ENCODE measurements around the gene STAT4.

The STAT4 gene

DNA sequence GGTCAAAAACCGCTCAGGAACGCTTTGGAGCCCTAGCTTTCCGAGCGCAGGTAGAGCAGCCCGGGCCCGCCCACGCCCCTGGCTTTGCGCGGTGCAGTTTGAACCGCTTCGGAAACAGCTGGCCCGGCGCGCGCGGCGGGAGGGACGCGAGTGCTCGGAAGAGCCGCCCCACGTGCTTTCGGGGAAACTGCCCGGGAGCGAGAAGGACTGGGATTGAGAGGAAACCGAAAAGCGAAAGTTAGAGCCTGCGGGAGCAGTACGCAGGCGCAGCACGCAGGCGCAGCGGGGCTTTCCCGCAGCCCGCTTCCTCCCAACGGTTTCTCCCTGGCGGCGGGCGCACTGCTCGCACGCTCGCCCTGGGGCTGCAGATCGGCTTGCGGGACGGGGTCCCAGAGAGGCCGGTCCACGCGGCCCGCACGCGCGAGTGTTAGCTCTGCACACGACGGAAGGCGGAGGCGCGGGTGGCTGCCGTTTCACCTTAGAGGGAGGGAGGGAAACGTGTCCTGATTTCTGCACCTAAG is 130.5 kb downstream of the STAT4 start (continued):
- TF ChIP-seq, protein P1, sequence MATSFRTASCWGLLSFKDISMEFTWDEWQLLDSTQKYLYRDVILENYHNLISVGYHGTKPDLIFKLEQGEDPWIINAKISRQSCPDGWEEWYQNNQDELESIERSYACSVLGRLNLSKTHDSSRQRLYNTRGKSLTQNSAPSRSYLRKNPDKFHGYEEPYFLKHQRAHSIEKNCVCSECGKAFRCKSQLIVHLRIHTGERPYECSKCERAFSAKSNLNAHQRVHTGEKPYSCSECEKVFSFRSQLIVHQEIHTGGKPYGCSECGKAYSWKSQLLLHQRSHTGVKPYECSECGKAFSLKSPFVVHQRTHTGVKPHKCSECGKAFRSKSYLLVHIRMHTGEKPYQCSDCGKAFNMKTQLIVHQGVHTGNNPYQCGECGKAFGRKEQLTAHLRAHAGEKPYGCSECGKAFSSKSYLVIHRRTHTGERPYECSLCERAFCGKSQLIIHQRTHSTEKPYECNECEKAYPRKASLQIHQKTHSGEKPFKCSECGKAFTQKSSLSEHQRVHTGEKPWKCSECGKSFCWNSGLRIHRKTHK (tag by site-specific recombination; IDR thresholded peaks at IDR 0.05), result no peak
- peak; percentile 27; the same call in 1 of the 2 replicates for TF ChIP-seq ZBTB21 (tag by site-specific recombination; IDR thresholded peaks at IDR 0.05)
- peak; percentile 93 for TF ChIP-seq ZBTB17 (tag by site-specific recombination; IDR thresholded peaks at IDR 0.05)
- no peak for TF ChIP-seq ZNF311 (tag by site-specific recombination; IDR thresholded peaks at IDR 0.05; ENCODE audit: borderline replicate concordance)
- no peak for TF ChIP-seq ZNF423 (tag by site-specific recombination; IDR thresholded peaks at IDR 0.05)
- no peak for TF ChIP-seq ZNF37A (tag by site-specific recombination; IDR thresholded peaks at IDR 0.05)
- peak; percentile 81 for TF ChIP-seq ZBTB8A (tag by site-specific recombination; IDR thresholded peaks at IDR 0.05)
- TF ChIP-seq YY1 (tag by site-specific recombination; IDR thresholded peaks at IDR 0.05), result 0 out of 2 replicates have a peak, but pooled peaks have one; percentile 42
- no peak for TF ChIP-seq ZNF19 (tag by site-specific recombination; IDR thresholded peaks at IDR 0.05; ENCODE audit: low read depth)
- no peak for TF ChIP-seq ZNF571 (tag by site-specific recombination; IDR thresholded peaks at IDR 0.05)
- no peak for TF ChIP-seq ZNF175 (tag by site-specific recombination; IDR thresholded peaks at IDR 0.05)
- no peak for TF ChIP-seq ZNF48 (tag by site-specific recombination; IDR thresholded peaks at IDR 0.05)
- peak; percentile 71 for TF ChIP-seq SP3 (tag by site-specific recombination; IDR thresholded peaks at IDR 0.05)
- TF ChIP-seq ZNF16 (tag by site-specific recombination; IDR thresholded peaks at IDR 0.05; ENCODE audit: low read depth), result no peak
- TF ChIP-seq ZNF214 (tag by site-specific recombination; IDR thresholded peaks at IDR 0.05; ENCODE audit: borderline replicate concordance), result no peak
- TF ChIP-seq ZNF302 (tag by site-specific recombination; IDR thresholded peaks at IDR 0.05; ENCODE audit: low read depth), result no peak
- no peak for TF ChIP-seq ZNF776 (tag by site-specific recombination; IDR thresholded peaks at IDR 0.05; ENCODE audit: borderline replicate concordance)
- TF ChIP-seq, protein P2, sequence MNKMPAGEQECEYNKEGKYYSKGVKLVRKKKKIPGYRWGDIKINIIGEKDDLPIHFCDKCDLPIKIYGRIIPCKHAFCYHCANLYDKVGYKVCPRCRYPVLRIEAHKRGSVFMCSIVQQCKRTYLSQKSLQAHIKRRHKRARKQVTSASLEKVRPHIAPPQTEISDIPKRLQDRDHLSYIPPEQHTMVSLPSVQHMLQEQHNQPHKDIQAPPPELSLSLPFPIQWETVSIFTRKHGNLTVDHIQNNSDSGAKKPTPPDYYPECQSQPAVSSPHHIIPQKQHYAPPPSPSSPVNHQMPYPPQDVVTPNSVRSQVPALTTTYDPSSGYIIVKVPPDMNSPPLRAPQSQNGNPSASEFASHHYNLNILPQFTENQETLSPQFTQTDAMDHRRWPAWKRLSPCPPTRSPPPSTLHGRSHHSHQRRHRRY (tag by site-specific recombination; IDR thresholded peaks at IDR 0.05), result no peak
- TF ChIP-seq, protein P3, sequence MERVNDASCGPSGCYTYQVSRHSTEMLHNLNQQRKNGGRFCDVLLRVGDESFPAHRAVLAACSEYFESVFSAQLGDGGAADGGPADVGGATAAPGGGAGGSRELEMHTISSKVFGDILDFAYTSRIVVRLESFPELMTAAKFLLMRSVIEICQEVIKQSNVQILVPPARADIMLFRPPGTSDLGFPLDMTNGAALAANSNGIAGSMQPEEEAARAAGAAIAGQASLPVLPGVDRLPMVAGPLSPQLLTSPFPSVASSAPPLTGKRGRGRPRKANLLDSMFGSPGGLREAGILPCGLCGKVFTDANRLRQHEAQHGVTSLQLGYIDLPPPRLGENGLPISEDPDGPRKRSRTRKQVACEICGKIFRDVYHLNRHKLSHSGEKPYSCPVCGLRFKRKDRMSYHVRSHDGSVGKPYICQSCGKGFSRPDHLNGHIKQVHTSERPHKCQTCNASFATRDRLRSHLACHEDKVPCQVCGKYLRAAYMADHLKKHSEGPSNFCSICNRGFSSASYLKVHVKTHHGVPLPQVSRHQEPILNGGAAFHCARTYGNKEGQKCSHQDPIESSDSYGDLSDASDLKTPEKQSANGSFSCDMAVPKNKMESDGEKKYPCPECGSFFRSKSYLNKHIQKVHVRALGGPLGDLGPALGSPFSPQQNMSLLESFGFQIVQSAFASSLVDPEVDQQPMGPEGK (tag by site-specific recombination; IDR thresholded peaks at IDR 0.05), result peak; percentile 90
- TF ChIP-seq, protein P4, sequence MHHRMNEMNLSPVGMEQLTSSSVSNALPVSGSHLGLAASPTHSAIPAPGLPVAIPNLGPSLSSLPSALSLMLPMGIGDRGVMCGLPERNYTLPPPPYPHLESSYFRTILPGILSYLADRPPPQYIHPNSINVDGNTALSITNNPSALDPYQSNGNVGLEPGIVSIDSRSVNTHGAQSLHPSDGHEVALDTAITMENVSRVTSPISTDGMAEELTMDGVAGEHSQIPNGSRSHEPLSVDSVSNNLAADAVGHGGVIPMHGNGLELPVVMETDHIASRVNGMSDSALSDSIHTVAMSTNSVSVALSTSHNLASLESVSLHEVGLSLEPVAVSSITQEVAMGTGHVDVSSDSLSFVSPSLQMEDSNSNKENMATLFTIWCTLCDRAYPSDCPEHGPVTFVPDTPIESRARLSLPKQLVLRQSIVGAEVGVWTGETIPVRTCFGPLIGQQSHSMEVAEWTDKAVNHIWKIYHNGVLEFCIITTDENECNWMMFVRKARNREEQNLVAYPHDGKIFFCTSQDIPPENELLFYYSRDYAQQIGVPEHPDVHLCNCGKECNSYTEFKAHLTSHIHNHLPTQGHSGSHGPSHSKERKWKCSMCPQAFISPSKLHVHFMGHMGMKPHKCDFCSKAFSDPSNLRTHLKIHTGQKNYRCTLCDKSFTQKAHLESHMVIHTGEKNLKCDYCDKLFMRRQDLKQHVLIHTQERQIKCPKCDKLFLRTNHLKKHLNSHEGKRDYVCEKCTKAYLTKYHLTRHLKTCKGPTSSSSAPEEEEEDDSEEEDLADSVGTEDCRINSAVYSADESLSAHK (tag by site-specific recombination; IDR thresholded peaks at IDR 0.05), result peak; percentile 78
- TF ChIP-seq ZNF354C (tag by site-specific recombination; IDR thresholded peaks at IDR 0.05; ENCODE audit: borderline replicate concordance, low read depth), result no peak
- no peak for TF ChIP-seq MYNN (tag by site-specific recombination; IDR thresholded peaks at IDR 0.05; ENCODE audit: borderline replicate concordance)
- TF ChIP-seq, protein P5, sequence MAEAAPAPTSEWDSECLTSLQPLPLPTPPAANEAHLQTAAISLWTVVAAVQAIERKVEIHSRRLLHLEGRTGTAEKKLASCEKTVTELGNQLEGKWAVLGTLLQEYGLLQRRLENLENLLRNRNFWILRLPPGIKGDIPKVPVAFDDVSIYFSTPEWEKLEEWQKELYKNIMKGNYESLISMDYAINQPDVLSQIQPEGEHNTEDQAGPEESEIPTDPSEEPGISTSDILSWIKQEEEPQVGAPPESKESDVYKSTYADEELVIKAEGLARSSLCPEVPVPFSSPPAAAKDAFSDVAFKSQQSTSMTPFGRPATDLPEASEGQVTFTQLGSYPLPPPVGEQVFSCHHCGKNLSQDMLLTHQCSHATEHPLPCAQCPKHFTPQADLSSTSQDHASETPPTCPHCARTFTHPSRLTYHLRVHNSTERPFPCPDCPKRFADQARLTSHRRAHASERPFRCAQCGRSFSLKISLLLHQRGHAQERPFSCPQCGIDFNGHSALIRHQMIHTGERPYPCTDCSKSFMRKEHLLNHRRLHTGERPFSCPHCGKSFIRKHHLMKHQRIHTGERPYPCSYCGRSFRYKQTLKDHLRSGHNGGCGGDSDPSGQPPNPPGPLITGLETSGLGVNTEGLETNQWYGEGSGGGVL (tag by site-specific recombination; IDR thresholded peaks at IDR 0.05), result no peak
- TF ChIP-seq, protein P6, sequence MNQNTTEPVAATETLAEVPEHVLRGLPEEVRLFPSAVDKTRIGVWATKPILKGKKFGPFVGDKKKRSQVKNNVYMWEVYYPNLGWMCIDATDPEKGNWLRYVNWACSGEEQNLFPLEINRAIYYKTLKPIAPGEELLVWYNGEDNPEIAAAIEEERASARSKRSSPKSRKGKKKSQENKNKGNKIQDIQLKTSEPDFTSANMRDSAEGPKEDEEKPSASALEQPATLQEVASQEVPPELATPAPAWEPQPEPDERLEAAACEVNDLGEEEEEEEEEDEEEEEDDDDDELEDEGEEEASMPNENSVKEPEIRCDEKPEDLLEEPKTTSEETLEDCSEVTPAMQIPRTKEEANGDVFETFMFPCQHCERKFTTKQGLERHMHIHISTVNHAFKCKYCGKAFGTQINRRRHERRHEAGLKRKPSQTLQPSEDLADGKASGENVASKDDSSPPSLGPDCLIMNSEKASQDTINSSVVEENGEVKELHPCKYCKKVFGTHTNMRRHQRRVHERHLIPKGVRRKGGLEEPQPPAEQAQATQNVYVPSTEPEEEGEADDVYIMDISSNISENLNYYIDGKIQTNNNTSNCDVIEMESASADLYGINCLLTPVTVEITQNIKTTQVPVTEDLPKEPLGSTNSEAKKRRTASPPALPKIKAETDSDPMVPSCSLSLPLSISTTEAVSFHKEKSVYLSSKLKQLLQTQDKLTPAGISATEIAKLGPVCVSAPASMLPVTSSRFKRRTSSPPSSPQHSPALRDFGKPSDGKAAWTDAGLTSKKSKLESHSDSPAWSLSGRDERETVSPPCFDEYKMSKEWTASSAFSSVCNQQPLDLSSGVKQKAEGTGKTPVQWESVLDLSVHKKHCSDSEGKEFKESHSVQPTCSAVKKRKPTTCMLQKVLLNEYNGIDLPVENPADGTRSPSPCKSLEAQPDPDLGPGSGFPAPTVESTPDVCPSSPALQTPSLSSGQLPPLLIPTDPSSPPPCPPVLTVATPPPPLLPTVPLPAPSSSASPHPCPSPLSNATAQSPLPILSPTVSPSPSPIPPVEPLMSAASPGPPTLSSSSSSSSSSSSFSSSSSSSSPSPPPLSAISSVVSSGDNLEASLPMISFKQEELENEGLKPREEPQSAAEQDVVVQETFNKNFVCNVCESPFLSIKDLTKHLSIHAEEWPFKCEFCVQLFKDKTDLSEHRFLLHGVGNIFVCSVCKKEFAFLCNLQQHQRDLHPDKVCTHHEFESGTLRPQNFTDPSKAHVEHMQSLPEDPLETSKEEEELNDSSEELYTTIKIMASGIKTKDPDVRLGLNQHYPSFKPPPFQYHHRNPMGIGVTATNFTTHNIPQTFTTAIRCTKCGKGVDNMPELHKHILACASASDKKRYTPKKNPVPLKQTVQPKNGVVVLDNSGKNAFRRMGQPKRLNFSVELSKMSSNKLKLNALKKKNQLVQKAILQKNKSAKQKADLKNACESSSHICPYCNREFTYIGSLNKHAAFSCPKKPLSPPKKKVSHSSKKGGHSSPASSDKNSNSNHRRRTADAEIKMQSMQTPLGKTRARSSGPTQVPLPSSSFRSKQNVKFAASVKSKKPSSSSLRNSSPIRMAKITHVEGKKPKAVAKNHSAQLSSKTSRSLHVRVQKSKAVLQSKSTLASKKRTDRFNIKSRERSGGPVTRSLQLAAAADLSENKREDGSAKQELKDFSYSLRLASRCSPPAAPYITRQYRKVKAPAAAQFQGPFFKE (tag by site-specific recombination; IDR thresholded peaks at IDR 0.05; ENCODE audit: borderline replicate concordance), result no peak
- peak; percentile 87; the same call in 1 of the 2 replicates for TF ChIP-seq ZNF561 (tag by site-specific recombination; IDR thresholded peaks at IDR 0.05; ENCODE audit: borderline replicate concordance)

Measured in HEK293 (cell line).